ENCODE results near the gene B4GALNT3.

- TF ChIP-seq, protein P1, sequence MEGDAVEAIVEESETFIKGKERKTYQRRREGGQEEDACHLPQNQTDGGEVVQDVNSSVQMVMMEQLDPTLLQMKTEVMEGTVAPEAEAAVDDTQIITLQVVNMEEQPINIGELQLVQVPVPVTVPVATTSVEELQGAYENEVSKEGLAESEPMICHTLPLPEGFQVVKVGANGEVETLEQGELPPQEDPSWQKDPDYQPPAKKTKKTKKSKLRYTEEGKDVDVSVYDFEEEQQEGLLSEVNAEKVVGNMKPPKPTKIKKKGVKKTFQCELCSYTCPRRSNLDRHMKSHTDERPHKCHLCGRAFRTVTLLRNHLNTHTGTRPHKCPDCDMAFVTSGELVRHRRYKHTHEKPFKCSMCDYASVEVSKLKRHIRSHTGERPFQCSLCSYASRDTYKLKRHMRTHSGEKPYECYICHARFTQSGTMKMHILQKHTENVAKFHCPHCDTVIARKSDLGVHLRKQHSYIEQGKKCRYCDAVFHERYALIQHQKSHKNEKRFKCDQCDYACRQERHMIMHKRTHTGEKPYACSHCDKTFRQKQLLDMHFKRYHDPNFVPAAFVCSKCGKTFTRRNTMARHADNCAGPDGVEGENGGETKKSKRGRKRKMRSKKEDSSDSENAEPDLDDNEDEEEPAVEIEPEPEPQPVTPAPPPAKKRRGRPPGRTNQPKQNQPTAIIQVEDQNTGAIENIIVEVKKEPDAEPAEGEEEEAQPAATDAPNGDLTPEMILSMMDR (IDR thresholded peaks at IDR 0.05; ENCODE audit: low read depth, low read length), result no peak
- no peak for TF ChIP-seq POLR2A (IDR thresholded peaks at IDR 0.05; ENCODE audit: extremely low read depth, insufficient read length)
- TF ChIP-seq, protein P2, sequence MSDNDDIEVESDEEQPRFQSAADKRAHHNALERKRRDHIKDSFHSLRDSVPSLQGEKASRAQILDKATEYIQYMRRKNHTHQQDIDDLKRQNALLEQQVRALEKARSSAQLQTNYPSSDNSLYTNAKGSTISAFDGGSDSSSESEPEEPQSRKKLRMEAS (IDR thresholded peaks at IDR 0.05; ENCODE audit: low read depth, low read length), result no peak
These were observed 3.4 kb downstream of the B4GALNT3 start for GRCh38 chr12:462936-463705.

All from NB4 (cell line).